ENCODE data around the gene GALNTL6. TPM values are rescaled to one million over a fixed set of nuclear protein-coding genes. Genes with fewer than 3 reads are reported as not detected.

Gene GALNTL6
- total RNA-seq, 1 experiment from 2014 or later, result not detected

- DNase-seq (ENCODE audit: unreplicated experiment), result no peak
- Mint-ChIP-seq H3K4me1 (ENCODE audit: insufficient read depth, unreplicated experiment) (no peaks in the 10 kb centered on the region), H3K27me3 (ENCODE audit: insufficient read depth, unreplicated experiment) (peaks cover 74% of the 10 kb centered on the region), H3K27ac (ENCODE audit: low read depth, unreplicated experiment) (no peak overlapping the region), H3K36me3 (ENCODE audit: insufficient read depth, unreplicated experiment) (no peaks in the 10 kb centered on the region), H3K9me3 (ENCODE audit: unreplicated experiment) (no peaks in the 10 kb centered on the region), H3K4me3 (ENCODE audit: unreplicated experiment) (no peak overlapping the region)
- intact Hi-C loops (cut with micrococcal nuclease), result no loop called here
- POLR2A ChIA-PET, result no interaction called here
- no TSS peak for BruUV-seq (replicated peaks)
- TF ChIP-seq, protein P1, sequence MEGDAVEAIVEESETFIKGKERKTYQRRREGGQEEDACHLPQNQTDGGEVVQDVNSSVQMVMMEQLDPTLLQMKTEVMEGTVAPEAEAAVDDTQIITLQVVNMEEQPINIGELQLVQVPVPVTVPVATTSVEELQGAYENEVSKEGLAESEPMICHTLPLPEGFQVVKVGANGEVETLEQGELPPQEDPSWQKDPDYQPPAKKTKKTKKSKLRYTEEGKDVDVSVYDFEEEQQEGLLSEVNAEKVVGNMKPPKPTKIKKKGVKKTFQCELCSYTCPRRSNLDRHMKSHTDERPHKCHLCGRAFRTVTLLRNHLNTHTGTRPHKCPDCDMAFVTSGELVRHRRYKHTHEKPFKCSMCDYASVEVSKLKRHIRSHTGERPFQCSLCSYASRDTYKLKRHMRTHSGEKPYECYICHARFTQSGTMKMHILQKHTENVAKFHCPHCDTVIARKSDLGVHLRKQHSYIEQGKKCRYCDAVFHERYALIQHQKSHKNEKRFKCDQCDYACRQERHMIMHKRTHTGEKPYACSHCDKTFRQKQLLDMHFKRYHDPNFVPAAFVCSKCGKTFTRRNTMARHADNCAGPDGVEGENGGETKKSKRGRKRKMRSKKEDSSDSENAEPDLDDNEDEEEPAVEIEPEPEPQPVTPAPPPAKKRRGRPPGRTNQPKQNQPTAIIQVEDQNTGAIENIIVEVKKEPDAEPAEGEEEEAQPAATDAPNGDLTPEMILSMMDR (IDR thresholded peaks at IDR 0.05; ENCODE audit: unreplicated experiment), result no peak
- CTCF ChIA-PET, result no interaction called here
Observed at GRCh38 chr4:172554588-172554987, 741.4 kb downstream of the GALNTL6 start.

- DNase-seq (ENCODE audit: unreplicated experiment), result no peak
- CTCF ChIA-PET, result no interaction called here
Observed at GRCh38 chr4:172555725-172556124, 742.5 kb downstream of the GALNTL6 start.

GRCh38 chr4:172573899-172574298 lies 760.7 kb downstream of the GALNTL6 start:
- intact Hi-C loops (cut with micrococcal nuclease), result no loop called here
- TF ChIP-seq, protein P1 (IDR thresholded peaks at IDR 0.05; ENCODE audit: unreplicated experiment), result no peak
- CTCF ChIA-PET, result interaction anchor here (0.6 kb wide), 1 partner anchor 254 kb away, joined by 6 read pairs; no protein-coding TSS in a partner anchor
- peaks cover 68% of the 10 kb centered on the region for H3K27me3 Mint-ChIP-seq (ENCODE audit: insufficient read depth, unreplicated experiment)
- DNase-seq (ENCODE audit: unreplicated experiment), result no peak
- H3K27ac Mint-ChIP-seq (ENCODE audit: low read depth, unreplicated experiment), result no peak overlapping the region
- H3K4me1 Mint-ChIP-seq (ENCODE audit: insufficient read depth, unreplicated experiment), result no peaks in the 10 kb centered on the region
- POLR2A ChIA-PET, result no interaction called here
- H3K4me3 Mint-ChIP-seq (ENCODE audit: unreplicated experiment), result no peak overlapping the region
- H3K9me3 Mint-ChIP-seq (ENCODE audit: unreplicated experiment), result no peaks in the 10 kb centered on the region
- no TSS peak for BruUV-seq (replicated peaks)
- H3K36me3 Mint-ChIP-seq (ENCODE audit: insufficient read depth, unreplicated experiment), result no peaks in the 10 kb centered on the region

More at GRCh38 chr4:172555725-172556124, 742.5 kb downstream of the GALNTL6 start:
- Mint-ChIP-seq H3K9me3 (ENCODE audit: unreplicated experiment) (no peaks in the 10 kb centered on the region), H3K27me3 (ENCODE audit: insufficient read depth, unreplicated experiment) (peaks cover 63% of the 10 kb centered on the region), H3K4me3 (ENCODE audit: unreplicated experiment) (no peak overlapping the region), H3K27ac (ENCODE audit: low read depth, unreplicated experiment) (no peak overlapping the region), H3K4me1 (ENCODE audit: insufficient read depth, unreplicated experiment) (no peaks in the 10 kb centered on the region), H3K36me3 (ENCODE audit: insufficient read depth, unreplicated experiment) (no peaks in the 10 kb centered on the region)
- BruUV-seq (replicated peaks), result no TSS peak
- intact Hi-C loops (cut with micrococcal nuclease), result no loop called here
- TF ChIP-seq, protein P1 (IDR thresholded peaks at IDR 0.05; ENCODE audit: unreplicated experiment), result no peak
- POLR2A ChIA-PET, result no interaction called here

- TF ChIP-seq, protein P1 (IDR thresholded peaks at IDR 0.05; ENCODE audit: unreplicated experiment), result no peak
- no TSS peak for BruUV-seq (replicated peaks)
- peaks cover 69% of the 10 kb centered on the region for H3K27me3 Mint-ChIP-seq (ENCODE audit: insufficient read depth, unreplicated experiment)
- H3K36me3 Mint-ChIP-seq (ENCODE audit: insufficient read depth, unreplicated experiment), result no peaks in the 10 kb centered on the region
- H3K4me3 Mint-ChIP-seq (ENCODE audit: unreplicated experiment), result no peak overlapping the region
- ChIA-PET CTCF (no interaction called here), POLR2A (no interaction called here)
- H3K4me1 Mint-ChIP-seq (ENCODE audit: insufficient read depth, unreplicated experiment), result no peaks in the 10 kb centered on the region
- H3K27ac Mint-ChIP-seq (ENCODE audit: low read depth, unreplicated experiment), result no peak overlapping the region
- intact Hi-C loops (cut with micrococcal nuclease), result no loop called here
- H3K9me3 Mint-ChIP-seq (ENCODE audit: unreplicated experiment), result no peaks in the 10 kb centered on the region
- DNase-seq (ENCODE audit: unreplicated experiment), result no peak
Observed at GRCh38 chr4:172578712-172579111, 765.5 kb downstream of the GALNTL6 start.
